GM10266 (cell line): ENCODE results near the gene KRT83.

Experiments used
- DNase-seq: peaks from one replicate; pipeline ENCODE4 v3.0.0; 2012; ENCODE audit errors: extremely low spot score
- TF ChIP-seq, protein P1 (sequence below): IDR thresholded peaks from 2 replicates; pipeline ENCODE4 v1.5.1; 2012; ENCODE audit warnings: mild to moderate bottlenecking, low read depth; ENCODE audit not compliant: control insufficient read depth, insufficient read depth; ENCODE audit errors: missing control alignments

Gene KRT83

DNA sequence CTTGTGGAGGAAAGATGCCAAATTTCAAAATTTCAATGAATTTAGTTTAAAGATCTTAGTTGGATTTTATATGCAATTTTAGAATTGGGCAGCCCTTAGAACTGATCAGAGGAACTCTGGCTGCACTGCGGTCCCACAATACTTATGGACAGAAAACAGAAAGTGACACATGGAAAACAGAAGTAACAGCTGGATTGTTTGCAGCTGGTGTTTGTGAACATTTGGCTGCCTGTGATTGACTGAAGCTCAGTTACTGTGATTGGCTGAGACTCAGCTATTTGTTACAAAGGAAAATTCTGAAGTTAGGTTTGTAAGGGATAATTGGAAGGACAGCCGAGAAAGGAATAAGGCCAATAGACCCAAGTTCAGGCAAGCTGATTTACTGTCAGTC, 56.8 kb downstream of the KRT83 start:
- no peak for DNase-seq
- TF ChIP-seq, protein P1, sequence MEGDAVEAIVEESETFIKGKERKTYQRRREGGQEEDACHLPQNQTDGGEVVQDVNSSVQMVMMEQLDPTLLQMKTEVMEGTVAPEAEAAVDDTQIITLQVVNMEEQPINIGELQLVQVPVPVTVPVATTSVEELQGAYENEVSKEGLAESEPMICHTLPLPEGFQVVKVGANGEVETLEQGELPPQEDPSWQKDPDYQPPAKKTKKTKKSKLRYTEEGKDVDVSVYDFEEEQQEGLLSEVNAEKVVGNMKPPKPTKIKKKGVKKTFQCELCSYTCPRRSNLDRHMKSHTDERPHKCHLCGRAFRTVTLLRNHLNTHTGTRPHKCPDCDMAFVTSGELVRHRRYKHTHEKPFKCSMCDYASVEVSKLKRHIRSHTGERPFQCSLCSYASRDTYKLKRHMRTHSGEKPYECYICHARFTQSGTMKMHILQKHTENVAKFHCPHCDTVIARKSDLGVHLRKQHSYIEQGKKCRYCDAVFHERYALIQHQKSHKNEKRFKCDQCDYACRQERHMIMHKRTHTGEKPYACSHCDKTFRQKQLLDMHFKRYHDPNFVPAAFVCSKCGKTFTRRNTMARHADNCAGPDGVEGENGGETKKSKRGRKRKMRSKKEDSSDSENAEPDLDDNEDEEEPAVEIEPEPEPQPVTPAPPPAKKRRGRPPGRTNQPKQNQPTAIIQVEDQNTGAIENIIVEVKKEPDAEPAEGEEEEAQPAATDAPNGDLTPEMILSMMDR: no peak
